OCI-LY7 (cell line): ENCODE data around the gene SNAI3. TPM values are rescaled to one million over a fixed set of nuclear protein-coding genes. Genes with fewer than 3 reads are reported as not detected.

Experiments
- BruUV-seq: library from RNA; stranded (reverse); fragments of 400-500 nt; replicated peaks from 2 replicates; lab custom pipeline; 2021; lab: Mats Ljungman, UMichigan
- CTCF ChIA-PET: fragments of 300-600 bp; sonication (Branson Sonifier 250); formaldehyde crosslinking; loops from one replicate; lab custom pipeline; 2022; ENCODE audit warnings: antibody characterized with exemption; ENCODE audit not compliant: unreplicated experiment; lab: Charles Lee
- POLR2A ChIA-PET: fragments of 300-600 bp; sonication (Branson Sonifier 250); formaldehyde crosslinking; loops from one replicate; lab custom pipeline; 2022; ENCODE audit warnings: antibody characterized with exemption; lab: Charles Lee
- DNase-seq: peaks from one replicate; pipeline ENCODE4 v3.0.0-alpha.2; 2015; ENCODE audit warnings: low spot score
- H2AFZ ChIP-seq: fragments of 200-600 bp; sonication (generic), shearing (Covaris generic); 2 replicates; pipeline ENCODE4 v1.6.1; 2014; ENCODE audit warnings: mild to moderate bottlenecking, antibody characterized with exemption, low read length, moderate library complexity
- H3K27ac ChIP-seq: fragments of 200-600 bp; sonication (generic); 2 replicates; pipeline ENCODE4 v1.5.1; 2014; ENCODE audit warnings: mixed run types, low read depth, mild to moderate bottlenecking, moderate library complexity, low read length, inconsistent platforms; ENCODE audit not compliant: poor library complexity, severe bottlenecking
- H3K36me3 ChIP-seq: fragments of 200-600 bp; sonication (generic); 2 replicates; pipeline ENCODE4 v1.6.1; 2014; ENCODE audit warnings: mild to moderate bottlenecking, antibody characterized with exemption, low read length, moderate library complexity, mixed read lengths; ENCODE audit not compliant: insufficient read depth
- H3K4me1 ChIP-seq: fragments of 200-600 bp; sonication (generic); 2 replicates; pipeline ENCODE4 v1.5.1; 2014; ENCODE audit warnings: mild to moderate bottlenecking, low read length; ENCODE audit not compliant: insufficient read depth, poor library complexity, severe bottlenecking
- H3K4me2 ChIP-seq: fragments of 200-600 bp; sonication (generic); 2 replicates; pipeline ENCODE4 v1.6.1; 2014; ENCODE audit warnings: mild to moderate bottlenecking, low read length
- H3K4me3 ChIP-seq: fragments of 200-600 bp; sonication (generic); 2 replicates; pipeline ENCODE4 v1.5.1; 2014; ENCODE audit warnings: mild to moderate bottlenecking, low read depth, low read length; ENCODE audit not compliant: poor library complexity, severe bottlenecking
- H3K79me2 ChIP-seq: fragments of 200-600 bp; sonication (generic); 2 replicates; pipeline ENCODE4 v1.6.1; 2016; ENCODE audit warnings: low read depth, mild to moderate bottlenecking, low read length, moderate library complexity, mixed read lengths; ENCODE audit not compliant: insufficient read depth
- H3K9me2 ChIP-seq: fragments of 200-600 bp; sonication (generic); 2 replicates; pipeline ENCODE4 v1.6.1; 2016; ENCODE audit warnings: mild to moderate bottlenecking, low read length, mixed read lengths; ENCODE audit not compliant: insufficient read depth
- H3K9me3 ChIP-seq: fragments of 200-600 bp; sonication (generic); 2 replicates; pipeline ENCODE4 v1.6.1; 2014; ENCODE audit warnings: mild to moderate bottlenecking, mixed run types, low read length, mixed read lengths
- H4K20me1 ChIP-seq: fragments of 200-600 bp; sonication (generic); 2 replicates; pipeline ENCODE4 v1.6.1; 2014; ENCODE audit warnings: mild to moderate bottlenecking, antibody characterized with exemption, low read length, moderate library complexity, mixed read lengths; ENCODE audit not compliant: insufficient read depth
- EZH2phosphoT487 ChIP-seq: fragments of 200-600 bp; sonication (generic); IDR thresholded peaks from 2 replicates; pipeline ENCODE4 v1.6.1; 2018; ENCODE audit warnings: low read depth, borderline replicate concordance, mild to moderate bottlenecking, mixed run types, antibody characterized with exemption, low read length, moderate library complexity, mixed read lengths
- intact Hi-C: fragments of 100-400 bp; cut with micrococcal nuclease; formaldehyde crosslinking; loops from one replicate; pipeline ENCODE4 v1.10.0; 2022; ENCODE audit not compliant: unreplicated experiment
- microRNA-seq: library from miRNA; unstranded; fragments of <30 nt; microRNA quantifications from one replicate; pipeline ENCODE4 v1.2.0, GENCODE V29; 2022; ENCODE audit warnings: borderline replicate concordance
- total RNA-seq, 2 experiments: library from RNA; depleted of rRNA in 1 of 2; stranded (reverse); fragments of >200 nt in 1 of 2; shearing (Covaris generic) in 1 of 2; gene quantifications; 2 replicates each; pipeline ENCODE4 v1.2.3, GENCODE V29; 2014 to 2022
- TF ChIP-seq, protein P1 (sequence below): fragments of 200-600 bp; sonication (generic); conservative IDR thresholded peaks from 2 replicates; pipeline ENCODE4 v1.5.1; 2014; ENCODE audit warnings: mild to moderate bottlenecking, antibody characterized with exemption, low read length, moderate library complexity, mixed read lengths

The SNAI3 gene
- total RNA-seq, 2 experiments from 2014 or later: 3.1 to 3.3 TPM

DNA sequence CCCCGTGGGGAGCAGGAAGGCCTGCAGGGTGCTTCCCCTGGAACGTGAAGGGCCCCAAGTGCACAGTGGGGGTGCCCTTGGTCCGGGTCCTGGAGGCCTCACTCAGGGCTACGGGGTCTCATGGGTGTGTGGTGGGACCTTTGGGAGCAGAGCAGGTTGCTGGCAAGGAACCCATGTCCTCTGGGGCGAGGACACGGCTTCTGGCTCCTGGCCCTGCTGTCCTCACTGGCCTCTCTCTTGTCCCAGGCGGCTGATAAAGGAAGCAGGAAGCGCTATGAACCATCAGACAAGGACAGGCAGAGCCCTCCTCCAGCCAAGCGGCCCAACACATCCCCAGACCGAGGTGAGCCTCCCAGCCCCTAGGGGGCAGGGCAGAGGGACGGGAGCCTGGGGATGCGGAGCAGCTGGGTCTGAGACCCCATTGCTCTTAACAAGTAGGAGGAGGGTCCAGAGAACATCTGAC lies 57.8 kb downstream of the SNAI3 start:
- intact Hi-C loops: no loop called here

More for the DNA sequence above, 57.8 kb downstream of the SNAI3 start:
- H3K79me2 ChIP-seq: no peaks in the 10 kb centered on the region
- no peak overlapping the region for H3K4me2 ChIP-seq
- H2AFZ ChIP-seq: no peak overlapping the region
- DNase-seq: peak; percentile 49
- ChIA-PET POLR2A (no interaction called here), CTCF (no interaction called here)
- TF ChIP-seq EZH2phosphoT487: no peak
- TF ChIP-seq, protein P1, sequence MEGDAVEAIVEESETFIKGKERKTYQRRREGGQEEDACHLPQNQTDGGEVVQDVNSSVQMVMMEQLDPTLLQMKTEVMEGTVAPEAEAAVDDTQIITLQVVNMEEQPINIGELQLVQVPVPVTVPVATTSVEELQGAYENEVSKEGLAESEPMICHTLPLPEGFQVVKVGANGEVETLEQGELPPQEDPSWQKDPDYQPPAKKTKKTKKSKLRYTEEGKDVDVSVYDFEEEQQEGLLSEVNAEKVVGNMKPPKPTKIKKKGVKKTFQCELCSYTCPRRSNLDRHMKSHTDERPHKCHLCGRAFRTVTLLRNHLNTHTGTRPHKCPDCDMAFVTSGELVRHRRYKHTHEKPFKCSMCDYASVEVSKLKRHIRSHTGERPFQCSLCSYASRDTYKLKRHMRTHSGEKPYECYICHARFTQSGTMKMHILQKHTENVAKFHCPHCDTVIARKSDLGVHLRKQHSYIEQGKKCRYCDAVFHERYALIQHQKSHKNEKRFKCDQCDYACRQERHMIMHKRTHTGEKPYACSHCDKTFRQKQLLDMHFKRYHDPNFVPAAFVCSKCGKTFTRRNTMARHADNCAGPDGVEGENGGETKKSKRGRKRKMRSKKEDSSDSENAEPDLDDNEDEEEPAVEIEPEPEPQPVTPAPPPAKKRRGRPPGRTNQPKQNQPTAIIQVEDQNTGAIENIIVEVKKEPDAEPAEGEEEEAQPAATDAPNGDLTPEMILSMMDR: peak; percentile 78
- no peak overlapping the region for H3K4me3 ChIP-seq
- no peaks in the 10 kb centered on the region for H3K9me2 ChIP-seq
- BruUV-seq: no TSS peak
- H4K20me1 ChIP-seq: no peaks in the 10 kb centered on the region
- no peak overlapping the region for H3K27ac ChIP-seq
- peaks cover 85% of the 10 kb centered on the region for H3K36me3 ChIP-seq
- no peaks in the 10 kb centered on the region for H3K9me3 ChIP-seq
- H3K4me1 ChIP-seq: peaks cover 5% of the 10 kb centered on the region

Small RNAs within 50 kb of the gene (microRNA-seq; reads per million reads assigned to microRNA genes)
- gene MIR4722: 5.3 reads per million

Other genes starting within 250 kb of the SNAI3 start
- gene ZFPM1, start 233.2 kb downstream of the SNAI3 start, total RNA-seq (2014; rRNA removed; shearing (Covaris generic)): 0.98 and 2.1 TPM in 2 replicates
- gene ZFPM1, start 233.2 kb downstream of the SNAI3 start, total RNA-seq (2022): 11.9 and 14.2 TPM in 2 replicates
- 22.2 and 26.6 TPM in 2 replicates for gene ZC3H18, start 116.1 kb downstream of the SNAI3 start, total RNA-seq (2014; rRNA removed; shearing (Covaris generic))
- gene ZC3H18, start 116.1 kb downstream of the SNAI3 start, total RNA-seq (2022): 72.1 and 79.0 TPM in 2 replicates
- not detected in 2 replicates for gene IL17C, start 47.9 kb downstream of the SNAI3 start, total RNA-seq (2014; rRNA removed; shearing (Covaris generic))
- 0.50 and 0.86 TPM in 2 replicates for gene IL17C, start 47.9 kb downstream of the SNAI3 start, total RNA-seq (2022)
- gene CYBA, start 35.5 kb downstream of the SNAI3 start, total RNA-seq (2014; rRNA removed; shearing (Covaris generic)): 601 and 647 TPM in 2 replicates
- 315 and 359 TPM in 2 replicates for gene CYBA, start 35.5 kb downstream of the SNAI3 start, total RNA-seq (2022)
- gene MVD, start 23.4 kb downstream of the SNAI3 start, total RNA-seq (2014; rRNA removed; shearing (Covaris generic)): 65.6 and 74.4 TPM in 2 replicates
- gene MVD, start 23.4 kb downstream of the SNAI3 start, total RNA-seq (2022): 136 and 158 TPM in 2 replicates
- gene RNF166, start 19.9 kb upstream of the SNAI3 start, total RNA-seq (2014; rRNA removed; shearing (Covaris generic)): 39.2 and 52.4 TPM in 2 replicates
- gene RNF166, start 19.9 kb upstream of the SNAI3 start, total RNA-seq (2022): 40.3 and 56.2 TPM in 2 replicates
- 18.5 and 21.9 TPM in 2 replicates for gene CTU2, start 20.0 kb upstream of the SNAI3 start, total RNA-seq (2014; rRNA removed; shearing (Covaris generic))
- 23.3 and 24.4 TPM in 2 replicates for gene CTU2, start 20.0 kb upstream of the SNAI3 start, total RNA-seq (2022)
- 123 and 144 TPM in 2 replicates for gene PIEZO1, start 98.7 kb upstream of the SNAI3 start, total RNA-seq (2014; rRNA removed; shearing (Covaris generic))
- gene PIEZO1, start 98.7 kb upstream of the SNAI3 start, total RNA-seq (2022): 154 and 157 TPM in 2 replicates
- 82.7 and 90.2 TPM in 2 replicates for gene CDT1, start 117.3 kb upstream of the SNAI3 start, total RNA-seq (2014; rRNA removed; shearing (Covaris generic))
- 108 and 150 TPM in 2 replicates for gene CDT1, start 117.3 kb upstream of the SNAI3 start, total RNA-seq (2022)
- 168 and 216 TPM in 2 replicates for gene APRT, start 125.4 kb upstream of the SNAI3 start, total RNA-seq (2014; rRNA removed; shearing (Covaris generic))
- gene APRT, start 125.4 kb upstream of the SNAI3 start, total RNA-seq (2022): 118 and 151 TPM in 2 replicates
- gene GALNS, start 170.4 kb upstream of the SNAI3 start, total RNA-seq (2014; rRNA removed; shearing (Covaris generic)): 17.2 and 18.5 TPM in 2 replicates
- 44.7 and 49.0 TPM in 2 replicates for gene GALNS, start 170.4 kb upstream of the SNAI3 start, total RNA-seq (2022)
- 27.3 and 27.6 TPM in 2 replicates for gene TRAPPC2L, start 170.6 kb upstream of the SNAI3 start, total RNA-seq (2014; rRNA removed; shearing (Covaris generic))
- gene TRAPPC2L, start 170.6 kb upstream of the SNAI3 start, total RNA-seq (2022): 34.2 and 44.9 TPM in 2 replicates
- gene PABPN1L, start 180.2 kb upstream of the SNAI3 start, total RNA-seq (2014; rRNA removed; shearing (Covaris generic)): not detected in 2 replicates
- gene PABPN1L, start 180.2 kb upstream of the SNAI3 start, total RNA-seq (2022): 0.38 TPM in 1 of 2 replicates, not detected in the other